Nephron (organoid): Measurements from ENCODE around the gene PGS1.

Experiments used
- H3K27ac Mint-ChIP-seq, 3 experiments: 2 replicates each; pipeline ENCODE4 v1.8.0; 2020; ENCODE audit warnings: mixed read lengths in 3 of 3, mild to moderate bottlenecking in 2 of 3, moderate library complexity in 1 of 3
- H3K27me3 Mint-ChIP-seq: 2 replicates; pipeline ENCODE4 v1.8.0; 2021; ENCODE audit warnings: low read depth, mild to moderate bottlenecking, moderate library complexity, mixed read lengths
- H3K36me3 Mint-ChIP-seq: 2 replicates; pipeline ENCODE4 v1.8.0; 2020; ENCODE audit warnings: low read depth, mixed read lengths
- H3K4me1 Mint-ChIP-seq: 2 replicates; pipeline ENCODE4 v1.8.0; 2020; ENCODE audit warnings: mixed read lengths
- H3K4me3 Mint-ChIP-seq, 3 experiments: 2 replicates each; pipeline ENCODE4 v1.8.0; 2020; ENCODE audit warnings: mild to moderate bottlenecking in 3 of 3, mixed read lengths in 3 of 3, moderate library complexity in 2 of 3
- H3K9me3 Mint-ChIP-seq: 2 replicates; pipeline ENCODE4 v1.8.0; 2020; ENCODE audit warnings: mixed read lengths
- TF ChIP-seq, protein P1 (sequence below), 3 experiments: fragments of 200-600 bp; sonication (generic); IDR thresholded peaks; one replicate each; pipeline ENCODE4 v1.5.0; 2021; ENCODE audit warnings: antibody characterized with exemption in 3 of 3; ENCODE audit not compliant: unreplicated experiment in 3 of 3

Gene PGS1

DNA sequence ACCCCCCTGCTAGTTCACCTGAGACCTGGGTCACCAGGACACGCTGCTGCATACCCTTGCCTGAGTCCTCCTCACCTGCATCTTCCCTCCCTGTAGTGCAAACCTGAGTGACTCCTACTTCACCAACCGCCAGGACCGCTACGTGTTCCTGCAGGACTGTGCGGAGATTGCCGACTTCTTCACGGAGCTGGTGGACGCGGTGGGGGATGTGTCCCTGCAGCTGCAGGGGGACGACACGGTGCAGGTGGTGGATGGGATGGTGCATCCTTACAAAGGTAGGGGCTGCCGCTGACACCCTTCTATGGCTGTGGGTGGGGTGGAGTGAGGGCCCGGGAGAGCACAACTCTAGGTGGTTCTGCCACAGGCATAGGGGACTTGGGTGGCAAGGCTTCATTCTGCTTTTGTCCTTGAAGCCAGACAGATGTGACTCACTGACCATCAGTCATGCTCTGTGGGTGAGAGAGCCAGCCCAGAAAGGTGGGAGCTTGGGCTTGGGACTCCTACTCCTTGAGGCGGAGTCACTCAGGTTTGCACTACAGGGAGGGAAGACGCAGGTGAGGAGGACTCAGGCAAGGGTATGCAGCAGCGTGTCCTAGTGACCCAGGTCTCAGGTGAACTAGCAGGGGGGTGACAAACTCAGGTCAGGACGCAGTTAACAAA lies 22.3 kb downstream of the PGS1 start:
- H3K27me3 Mint-ChIP-seq: no peaks in the 10 kb centered on the region
- no peak overlapping the region for H3K27ac Mint-ChIP-seq
- peaks cover 76% of the 10 kb centered on the region for H3K36me3 Mint-ChIP-seq
- H3K4me3 Mint-ChIP-seq: no peak overlapping the region
- no peaks in the 10 kb centered on the region for H3K9me3 Mint-ChIP-seq
- TF ChIP-seq, protein P1, sequence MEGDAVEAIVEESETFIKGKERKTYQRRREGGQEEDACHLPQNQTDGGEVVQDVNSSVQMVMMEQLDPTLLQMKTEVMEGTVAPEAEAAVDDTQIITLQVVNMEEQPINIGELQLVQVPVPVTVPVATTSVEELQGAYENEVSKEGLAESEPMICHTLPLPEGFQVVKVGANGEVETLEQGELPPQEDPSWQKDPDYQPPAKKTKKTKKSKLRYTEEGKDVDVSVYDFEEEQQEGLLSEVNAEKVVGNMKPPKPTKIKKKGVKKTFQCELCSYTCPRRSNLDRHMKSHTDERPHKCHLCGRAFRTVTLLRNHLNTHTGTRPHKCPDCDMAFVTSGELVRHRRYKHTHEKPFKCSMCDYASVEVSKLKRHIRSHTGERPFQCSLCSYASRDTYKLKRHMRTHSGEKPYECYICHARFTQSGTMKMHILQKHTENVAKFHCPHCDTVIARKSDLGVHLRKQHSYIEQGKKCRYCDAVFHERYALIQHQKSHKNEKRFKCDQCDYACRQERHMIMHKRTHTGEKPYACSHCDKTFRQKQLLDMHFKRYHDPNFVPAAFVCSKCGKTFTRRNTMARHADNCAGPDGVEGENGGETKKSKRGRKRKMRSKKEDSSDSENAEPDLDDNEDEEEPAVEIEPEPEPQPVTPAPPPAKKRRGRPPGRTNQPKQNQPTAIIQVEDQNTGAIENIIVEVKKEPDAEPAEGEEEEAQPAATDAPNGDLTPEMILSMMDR (IDR thresholded peaks at IDR 0.05; ENCODE audit: unreplicated experiment in 3 of 3): no peak
- peaks cover 16% of the 10 kb centered on the region for H3K4me1 Mint-ChIP-seq

DNA sequence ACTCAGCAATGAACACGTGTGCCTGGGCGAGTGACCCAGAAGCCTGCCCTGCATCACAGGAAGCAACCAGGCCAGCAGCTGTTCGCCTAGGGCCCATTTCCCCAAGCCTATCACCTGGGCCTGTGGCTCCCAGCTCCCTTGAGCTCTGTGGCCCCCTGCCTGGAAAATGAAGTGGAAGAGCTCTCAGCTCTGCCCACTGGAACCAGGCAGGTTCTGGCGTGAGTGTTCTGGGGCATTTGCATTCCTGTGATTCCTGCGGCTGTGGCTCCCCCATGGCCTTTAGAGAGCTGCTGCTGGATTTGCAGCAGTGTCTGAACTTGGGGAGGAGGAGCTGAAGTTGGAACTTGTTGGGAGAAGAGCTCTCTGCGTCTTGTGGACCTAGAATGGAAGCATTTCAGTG lies 22.8 kb downstream of the PGS1 start:
- Mint-ChIP-seq H3K27me3 (no peaks in the 10 kb centered on the region), H3K27ac (no peak overlapping the region), H3K4me3 (no peak overlapping the region), H3K36me3 (peaks cover 74% of the 10 kb centered on the region), H3K4me1 (peaks cover 12% of the 10 kb centered on the region), H3K9me3 (no peaks in the 10 kb centered on the region)
- TF ChIP-seq, protein P1 (IDR thresholded peaks at IDR 0.05; ENCODE audit: unreplicated experiment in 3 of 3): no peak

DNA sequence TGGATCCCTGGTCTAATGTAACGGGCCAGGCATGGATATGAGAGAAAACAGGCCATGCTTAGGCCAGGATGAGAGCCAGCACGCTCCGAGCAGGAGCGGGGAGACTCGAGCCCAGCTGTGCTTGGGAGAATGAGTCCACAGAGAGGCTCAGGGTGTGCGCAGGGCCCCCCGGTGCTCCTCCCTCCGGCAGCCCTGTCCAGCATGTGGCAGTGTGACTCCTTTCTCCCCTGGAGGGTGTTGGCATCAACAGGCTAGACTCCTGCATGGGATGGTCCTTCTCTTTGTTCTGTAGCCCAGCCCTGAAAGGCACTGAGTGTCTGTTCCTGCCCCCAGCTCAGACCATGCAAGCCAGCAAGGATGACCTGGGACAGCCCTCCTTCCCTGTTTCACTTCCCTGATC lies 23.4 kb downstream of the PGS1 start:
- Mint-ChIP-seq H3K27me3 (no peaks in the 10 kb centered on the region), H3K4me1 (peaks cover 7% of the 10 kb centered on the region), H3K4me3 (no peak overlapping the region), H3K27ac (no peak overlapping the region), H3K9me3 (no peaks in the 10 kb centered on the region), H3K36me3 (peaks cover 70% of the 10 kb centered on the region)
- TF ChIP-seq, protein P1 (IDR thresholded peaks at IDR 0.05; ENCODE audit: unreplicated experiment in 3 of 3): no peak

DNA sequence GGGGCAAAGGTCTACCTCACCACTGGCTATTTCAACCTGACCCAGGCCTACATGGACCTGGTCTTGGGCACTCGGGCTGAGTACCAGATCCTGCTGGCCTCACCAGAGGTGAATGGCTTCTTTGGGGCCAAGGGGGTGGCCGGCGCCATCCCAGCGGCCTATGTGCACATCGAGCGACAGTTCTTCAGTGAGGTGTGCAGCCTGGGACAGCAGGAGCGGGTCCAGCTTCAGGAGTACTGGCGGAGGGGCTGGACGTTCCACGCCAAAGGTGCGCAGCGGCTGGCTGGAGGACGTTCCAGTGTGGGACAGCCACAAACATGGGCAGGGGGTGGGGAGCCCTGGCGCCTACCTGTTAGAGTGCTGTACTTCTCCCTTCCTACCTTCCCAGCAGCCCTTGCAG lies 25.4 kb downstream of the PGS1 start:
- Mint-ChIP-seq H3K9me3 (no peaks in the 10 kb centered on the region), H3K27me3 (no peaks in the 10 kb centered on the region)

DNA sequence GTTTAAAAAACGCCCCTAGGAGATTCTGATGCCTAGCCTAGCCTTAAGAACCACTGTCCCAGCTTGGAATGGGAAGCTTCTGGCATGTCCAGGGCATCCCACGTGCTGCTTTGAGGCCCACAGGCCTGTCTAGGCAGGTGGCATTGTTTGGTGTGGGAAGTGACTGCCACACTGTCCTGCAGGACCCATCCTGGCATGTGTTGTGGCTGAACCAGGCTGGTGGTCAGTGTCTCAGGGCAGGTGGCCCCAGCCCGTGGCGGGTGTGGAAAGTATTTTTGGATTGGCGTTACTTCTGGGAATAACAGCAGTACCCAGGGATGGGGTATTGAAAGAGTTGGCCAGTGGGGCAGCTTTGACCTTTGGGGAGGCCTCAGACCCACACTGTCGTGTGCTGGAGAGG lies 27.9 kb downstream of the PGS1 start:
- TF ChIP-seq, protein P1 (IDR thresholded peaks at IDR 0.05; ENCODE audit: unreplicated experiment in 3 of 3): no peak
- H3K4me3 Mint-ChIP-seq: no peak overlapping the region
- no peaks in the 10 kb centered on the region for H3K27me3 Mint-ChIP-seq
- H3K9me3 Mint-ChIP-seq: no peaks in the 10 kb centered on the region
- H3K36me3 Mint-ChIP-seq: peaks cover 40% of the 10 kb centered on the region
- H3K4me1 Mint-ChIP-seq: peaks cover 34% of the 10 kb centered on the region
- H3K27ac Mint-ChIP-seq: no peak overlapping the region

More for the DNA sequence above, 25.4 kb downstream of the PGS1 start:
- Mint-ChIP-seq H3K4me1 (peaks cover 15% of the 10 kb centered on the region), H3K27ac (no peak overlapping the region), H3K36me3 (peaks cover 60% of the 10 kb centered on the region), H3K4me3 (no peak overlapping the region)
- TF ChIP-seq, protein P1 (IDR thresholded peaks at IDR 0.05; ENCODE audit: unreplicated experiment in 3 of 3): no peak

DNA sequence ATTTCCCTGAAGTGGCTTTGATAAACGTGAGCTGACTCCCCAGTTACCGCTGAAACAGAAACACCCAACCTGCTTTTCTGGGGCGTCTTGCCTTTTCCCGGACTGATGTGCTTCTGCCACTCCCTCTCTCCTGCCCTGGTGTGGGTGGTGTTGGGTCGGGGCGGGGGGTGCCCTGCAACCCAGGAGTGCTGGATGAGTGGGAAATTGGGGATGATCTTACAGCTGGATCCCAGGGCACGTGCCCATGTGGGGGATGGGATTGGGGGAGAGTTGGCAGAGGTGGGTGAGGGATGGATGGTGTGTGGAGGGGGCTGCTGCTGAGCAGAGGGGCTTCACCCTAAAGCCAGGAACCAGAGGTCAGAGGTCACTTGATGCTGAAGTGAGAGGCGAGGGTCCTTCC lies 28.5 kb downstream of the PGS1 start:
- TF ChIP-seq, protein P1 (IDR thresholded peaks at IDR 0.05; ENCODE audit: unreplicated experiment in 3 of 3): no peak
- Mint-ChIP-seq H3K36me3 (peaks cover 35% of the 10 kb centered on the region), H3K9me3 (no peaks in the 10 kb centered on the region), H3K4me1 (peaks cover 38% of the 10 kb centered on the region), H3K4me3 (no peak overlapping the region), H3K27ac (no peak overlapping the region), H3K27me3 (no peaks in the 10 kb centered on the region)
